GM04504 (cell line): ENCODE results near the gene NKAIN2.

Source experiments
- DNase-seq: peaks from one replicate; pipeline ENCODE4 v3.0.0-alpha.2; 2012; ENCODE audit warnings: low read depth

Gene NKAIN2

GRCh38 chr6:124825564-124825963 lies 1021.9 kb downstream of the NKAIN2 start:
- DNase-seq = no peak

DNA sequence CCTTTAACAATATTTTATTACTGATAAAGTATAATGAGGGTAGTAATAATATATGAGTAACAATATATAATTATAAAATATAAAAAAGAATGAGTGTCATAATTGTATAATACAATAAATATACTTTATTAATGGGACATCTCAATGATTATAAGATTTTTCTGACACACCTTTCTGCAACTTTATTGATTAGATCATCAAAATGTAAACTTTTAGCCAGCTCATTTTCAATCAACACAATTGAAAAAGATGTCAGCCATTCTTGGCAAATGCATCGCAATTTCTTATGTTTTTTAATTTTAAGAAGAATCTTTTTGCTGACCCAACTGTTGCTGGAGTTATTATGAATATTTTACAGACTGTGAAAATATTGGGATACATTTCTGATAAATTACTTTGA lies 1026.2 kb downstream of the NKAIN2 start:
- DNase-seq = no peak

DNA sequence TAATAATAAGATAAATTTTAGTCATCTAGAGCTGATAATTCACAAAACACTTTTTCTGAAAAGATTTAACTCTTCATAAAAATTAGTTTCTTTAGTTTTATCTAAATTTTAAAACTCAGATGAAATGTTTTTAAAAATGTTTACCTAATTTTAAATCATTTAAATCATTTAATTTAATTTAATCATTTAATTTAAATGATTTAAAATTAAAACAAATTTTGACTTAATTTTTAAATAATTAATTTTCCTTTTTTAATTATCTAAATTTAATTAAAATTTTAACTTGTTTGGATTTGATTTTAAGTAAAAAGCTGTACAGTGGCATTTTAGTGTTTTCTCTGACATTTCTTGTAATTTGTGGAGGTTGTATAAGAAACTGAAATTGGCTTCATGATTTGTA lies 1026.8 kb downstream of the NKAIN2 start:
- DNase-seq = no peak

DNA sequence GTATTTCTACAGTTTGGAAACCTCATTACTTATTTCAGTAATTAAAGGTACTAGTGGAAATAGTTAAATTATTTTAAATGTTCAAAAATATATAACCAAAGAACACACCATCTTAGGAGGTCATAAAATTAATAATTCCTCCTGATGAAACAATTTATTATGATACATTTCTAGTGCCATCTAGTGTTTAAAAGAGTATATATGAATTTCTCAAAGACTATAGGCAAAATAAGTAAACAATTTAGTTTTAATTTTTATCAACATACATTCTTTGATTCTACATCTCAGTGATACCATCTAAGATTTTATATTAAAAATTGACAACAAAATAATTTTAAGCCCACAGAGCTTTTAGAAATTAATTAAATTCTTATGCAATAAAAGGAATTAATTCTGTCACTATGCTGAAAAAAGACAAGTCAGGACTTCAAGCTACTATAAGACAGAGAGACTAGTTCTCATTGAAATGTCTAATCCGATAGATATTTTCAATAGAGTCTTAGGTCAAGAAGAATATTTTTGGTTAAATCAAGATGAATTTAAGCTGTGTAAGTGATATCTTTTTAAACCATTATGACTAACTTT lies 1050.8 kb downstream of the NKAIN2 start:
- DNase-seq = no peak

DNA sequence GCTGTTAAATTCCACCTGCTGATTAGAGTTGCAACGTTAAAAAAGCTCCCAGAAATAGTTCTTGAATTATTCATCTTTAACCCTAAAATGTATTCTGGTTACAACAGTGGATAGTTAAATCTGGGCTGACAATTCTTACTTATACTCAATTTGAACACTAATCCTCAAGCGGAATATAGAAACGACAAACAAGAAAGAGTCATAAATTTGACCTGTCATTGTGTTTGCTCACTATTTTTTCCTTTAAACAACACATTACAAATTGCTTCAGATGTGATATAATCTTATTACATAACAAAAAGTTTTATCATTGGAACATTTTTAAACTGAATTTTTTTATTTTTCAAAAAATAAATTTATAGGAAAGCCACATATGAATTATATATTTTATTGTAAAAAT lies 1054.1 kb downstream of the NKAIN2 start:
- DNase-seq = no peak

- no peak for DNase-seq
Measured at GRCh38 chr6:124858564-124858963, 1054.9 kb downstream of the NKAIN2 start.

DNA sequence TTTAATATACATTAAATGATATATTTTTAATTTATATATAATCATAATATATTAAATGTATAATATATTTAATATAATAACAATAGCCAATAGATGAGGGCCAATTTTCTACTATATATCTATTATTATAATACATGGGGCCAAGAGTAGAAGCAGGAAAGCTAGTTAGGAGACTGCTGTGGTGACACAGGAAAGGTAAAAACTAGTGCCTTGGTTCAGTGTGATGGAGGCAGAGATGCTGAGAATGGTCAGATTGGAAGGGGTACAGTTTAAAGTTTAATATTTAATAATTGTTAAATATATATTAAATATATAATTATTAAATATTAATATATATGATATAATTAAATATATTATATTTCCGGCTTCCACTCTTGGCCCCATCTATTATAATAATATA lies 1055.7 kb downstream of the NKAIN2 start:
- DNase-seq = no peak

GRCh38 chr6:124866040-124866439 lies 1062.4 kb downstream of the NKAIN2 start:
- DNase-seq = no peak

- no peak for DNase-seq
Measured at GRCh38 chr6:124867121-124867520, 1063.5 kb downstream of the NKAIN2 start.

DNA sequence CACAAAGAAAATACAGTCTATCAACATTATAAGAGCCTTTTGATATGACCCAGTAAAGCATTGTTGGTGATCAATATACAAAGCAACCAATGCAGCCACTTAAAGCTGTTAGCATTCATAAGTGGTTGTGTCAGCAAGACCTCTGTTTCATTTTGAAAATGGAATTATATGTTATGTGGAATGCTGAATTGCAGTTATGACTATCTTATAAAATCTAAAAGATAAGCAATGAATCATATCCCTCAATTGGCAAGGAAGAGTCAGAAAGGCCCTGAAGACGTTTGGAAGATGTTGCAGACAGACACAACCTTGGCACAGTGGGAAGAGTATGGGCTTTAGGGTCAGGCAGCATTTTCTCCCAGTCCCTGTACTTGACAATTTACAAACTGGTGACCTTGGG lies 1064.8 kb downstream of the NKAIN2 start:
- no peak for DNase-seq

DNA sequence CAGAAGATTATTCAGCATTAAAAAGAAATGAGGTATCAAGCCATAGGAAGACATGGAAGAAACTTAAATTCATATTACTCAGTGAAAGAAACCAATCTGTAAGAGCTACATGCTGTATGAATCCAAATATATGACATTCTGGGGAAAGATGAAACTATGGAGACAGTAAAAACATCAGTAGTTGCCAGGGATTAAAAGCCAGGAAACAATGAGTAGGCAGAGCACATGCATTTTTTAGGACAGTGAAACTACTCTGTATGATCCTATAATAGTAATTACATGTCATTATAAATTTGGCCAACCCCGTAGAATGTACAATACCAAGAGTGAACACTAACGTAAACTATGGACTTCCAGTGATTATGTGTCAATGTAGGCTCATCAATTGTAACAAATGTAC lies 1065.8 kb downstream of the NKAIN2 start:
- DNase-seq = no peak

GRCh38 chr6:124870611-124871459 lies 1067.2 kb downstream of the NKAIN2 start:
- DNase-seq = no peak

DNA sequence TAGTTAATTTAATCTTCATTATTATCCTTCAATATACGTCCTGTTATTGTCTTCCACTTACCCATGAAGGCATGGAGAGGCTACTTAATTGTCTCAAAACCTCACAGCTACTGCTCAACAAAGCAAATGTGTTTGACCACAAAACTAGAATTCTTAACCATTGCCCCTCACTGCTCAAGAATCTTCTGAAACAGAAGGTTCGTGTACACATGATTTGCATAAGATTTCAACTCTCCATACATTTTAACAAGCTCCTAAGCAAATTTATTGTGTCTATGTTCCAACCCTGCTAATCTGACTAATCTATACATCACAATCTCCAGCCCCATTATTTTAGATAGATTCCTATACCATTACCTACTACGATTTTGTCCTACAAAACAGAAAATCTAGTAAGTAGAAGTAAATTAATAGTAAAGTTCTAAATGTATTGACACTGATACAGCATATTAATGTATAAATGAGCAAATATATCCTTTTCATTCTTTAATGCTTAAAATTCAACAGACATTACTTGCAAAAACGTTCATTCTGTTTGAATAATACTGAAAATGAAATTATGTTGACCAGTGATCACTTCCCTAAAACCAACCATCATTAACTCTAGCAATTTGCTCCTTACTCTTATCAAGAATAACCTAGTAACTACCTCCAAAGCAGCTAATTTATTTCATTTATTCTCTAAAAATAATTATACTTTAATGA lies 1068.8 kb downstream of the NKAIN2 start:
- no peak for DNase-seq

- DNase-seq = no peak
Measured at GRCh38 chr6:124873066-124873410, 1069.4 kb downstream of the NKAIN2 start.
